Body of pancreas (tissue), 4 donors: ENCODE data around the gene LINS1. TPM values are rescaled to one million over a fixed set of nuclear protein-coding genes. Genes with fewer than 3 reads are reported as not detected.

Experiments used
- ATAC-seq: fragments of 150-250 bp; one replicate; pipeline ENCODE4 v1.9.1; 2016
- DNase-seq, 4 donors: peaks; one replicate each; pipeline ENCODE4 v3.0.0-alpha.2; 2019
- H3K27ac ChIP-seq, 4 donors: fragments of 200-600 bp; sonication (generic); 1 replicate in 3 of 4; 2 replicates in 1 of 4; pipeline versions ENCODE4 v1.5.1 to v1.6.1; 2016 to 2019; ENCODE audit warnings: mild to moderate bottlenecking in 1 of 4, mixed read lengths in 1 of 4, moderate library complexity in 1 of 4
- H3K27me3 ChIP-seq, 2 donors: fragments of 200-600 bp; sonication (generic); one replicate each; pipeline ENCODE4 v1.6.0; 2016; ENCODE audit warnings: mild to moderate bottlenecking in 1 of 2
- H3K36me3 ChIP-seq, 2 donors: fragments of 200-600 bp; sonication (generic); replicated peaks in 1 of 2; 2 replicates each; pipeline ENCODE4 v1.5.1; 2016; ENCODE audit warnings: low read depth in 2 of 2; ENCODE audit not compliant: insufficient read depth in 1 of 2
- H3K4me1 ChIP-seq: fragments of 200-600 bp; sonication (generic); one replicate; pipeline ENCODE4 v1.6.0; 2016
- H3K4me3 ChIP-seq, 2 donors: fragments of 200-600 bp; sonication (generic); 1 replicate in 1 of 2; 2 replicates in 1 of 2; pipeline ENCODE4 v1.5.1; 2016 to 2019
- H3K9me3 ChIP-seq, 3 donors: fragments of 200-600 bp; sonication (generic); 1 replicate in 2 of 3; 2 replicates in 1 of 3; pipeline ENCODE4 v1.5.1; 2016
- CTCF ChIP-seq, 7 experiments: fragments of 450-650 bp in 4 of 7; fragments of 200-600 bp in 3 of 7; sonication (generic) in 3 of 7; IDR thresholded peaks; one replicate each; pipeline ENCODE4 v1.5.1; 2016 to 2019; ENCODE audit warnings: antibody characterized with exemption in 7 of 7
- POLR2A ChIP-seq, 3 donors: fragments of 450-650 bp; IDR thresholded peaks; one replicate each; pipeline ENCODE4 v1.6.1; 2016; ENCODE audit warnings: antibody characterized with exemption in 3 of 3, mild to moderate bottlenecking in 2 of 3
- WGBS, 2 donors: methylation state at CpG; one replicate each; pipeline ENCODE4 v1.1.5; 2017; 5-methylcytosine and 5-hydroxymethylcytosine counted together
- intact Hi-C: fragments of 100-400 bp; cut with DNase I; formaldehyde crosslinking; loops from one replicate; pipeline ENCODE4 v1.15.1; 2023
- total RNA-seq, 2 donors: library from RNA; depleted of rRNA; stranded (reverse); fragments of >200 nt; gene quantifications; one replicate each; pipeline ENCODE4 v1.1.0, GENCODE V29; 2016

Gene LINS1
- total RNA-seq, 2 donors from 2014 or later = 7.0 to 18.1 TPM

- no peak overlapping the region for H3K27ac ChIP-seq
- intact Hi-C loops = no loop called here
- ATAC-seq (no peak), DNase-seq (no peak)
- 87 to 88% methylated on average over 2 of the region's 2 CpGs for WGBS, 2 donors
- no peak overlapping the region for H3K4me3 ChIP-seq
- no peak for TF ChIP-seq POLR2A (IDR thresholded peaks at IDR 0.05)
- no peak for TF ChIP-seq CTCF (IDR thresholded peaks at IDR 0.05)
- peaks cover 0 to 4% of the 10 kb centered on the region in 2 donors for H3K36me3 ChIP-seq
- H3K9me3 ChIP-seq = no peaks in the 10 kb centered on the region
- no peaks in the 10 kb centered on the region for H3K27me3 ChIP-seq
- H3K4me1 ChIP-seq = no peaks in the 10 kb centered on the region
These were observed 12.4 kb upstream of the LINS1 start for GRCh38 chr15:100614336-100614735.

DNA sequence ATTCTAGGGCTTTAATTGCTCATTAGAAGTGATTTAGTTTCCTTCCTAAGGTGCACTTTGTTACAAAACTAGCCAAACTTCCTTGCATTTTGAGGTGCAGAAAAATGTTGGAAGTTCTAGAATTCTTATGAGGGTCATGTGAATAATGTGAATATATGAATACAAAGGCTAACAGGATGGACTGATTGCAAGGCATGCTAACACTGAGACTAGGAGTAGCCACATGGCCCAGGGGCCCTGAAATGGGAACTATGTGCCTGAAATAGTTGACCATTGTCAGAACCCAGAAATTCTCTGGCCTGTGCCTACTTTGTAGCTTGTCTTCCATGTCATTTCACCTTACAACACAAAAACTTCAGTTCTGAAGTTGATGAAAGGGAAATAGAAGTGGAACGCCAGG is 11.2 kb upstream of the LINS1 start:
- intact Hi-C loops = no loop called here
- Histone ChIP-seq H3K4me3 (no peak overlapping the region), H3K4me1 (no peaks in the 10 kb centered on the region), H3K27ac (no peak overlapping the region), H3K27me3 (no peaks in the 10 kb centered on the region), H3K36me3 (peaks cover 0 to 4% of the 10 kb centered on the region in 2 donors), H3K9me3 (no peaks in the 10 kb centered on the region)
- WGBS, 2 donors = 86 to 93% methylated on average over 1 of the region's 1 CpG
- no peak for ATAC-seq
- no peak for DNase-seq
- TF ChIP-seq POLR2A (IDR thresholded peaks at IDR 0.05) (no peak), CTCF (IDR thresholded peaks at IDR 0.05) (no peak)

DNA sequence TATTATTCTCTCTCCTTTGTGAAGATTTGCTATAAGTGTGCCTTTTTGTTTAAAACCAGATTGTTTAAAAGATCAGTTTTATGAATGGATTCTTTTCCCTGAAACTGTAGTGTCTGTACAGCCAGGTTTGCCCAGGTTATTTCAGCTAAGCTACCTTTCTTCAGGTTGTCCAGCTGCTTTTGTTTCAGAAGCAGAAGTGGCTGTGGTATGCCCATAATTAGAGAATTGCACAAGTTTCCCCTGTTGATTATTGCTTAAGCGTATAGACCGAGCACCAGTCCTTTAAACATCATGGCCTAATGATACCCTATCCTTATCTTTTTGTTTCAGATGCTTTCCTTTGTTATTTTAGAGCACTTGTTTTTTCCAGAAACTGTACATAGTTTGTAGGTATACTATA is 10.6 kb upstream of the LINS1 start:
- H3K36me3 ChIP-seq = peaks cover 0 to 4% of the 10 kb centered on the region in 2 donors

GRCh38 chr15:100602823-100603393 is 924 bp upstream of the LINS1 start:
- intact Hi-C loops = no loop called here
- 0 to 1% methylated on average over 8 to 16 of the region's 16 CpGs for WGBS, 2 donors
- H3K4me1 ChIP-seq = peaks cover 35% of the 10 kb centered on the region
- TF ChIP-seq POLR2A (IDR thresholded peaks at IDR 0.05) = no peak
- TF ChIP-seq CTCF (IDR thresholded peaks at IDR 0.05) = no peak
- H3K27me3 ChIP-seq = no peaks in the 10 kb centered on the region
- ATAC-seq = no peak
- DNase-seq = peak in 2 of 4 donors; percentile 10 to 12
- H3K9me3 ChIP-seq = no peaks in the 10 kb centered on the region
- peak overlapping the region; percentile 81 to 99 for H3K4me3 ChIP-seq
- H3K27ac ChIP-seq = peak overlapping the region; percentile 60 to 87 (median 70)
- no peaks in the 10 kb centered on the region for H3K36me3 ChIP-seq

More for the DNA sequence above, 10.6 kb upstream of the LINS1 start:
- Histone ChIP-seq H3K27ac (no peak overlapping the region), H3K27me3 (no peaks in the 10 kb centered on the region), H3K4me3 (no peak overlapping the region), H3K9me3 (no peaks in the 10 kb centered on the region), H3K4me1 (no peaks in the 10 kb centered on the region)
- intact Hi-C loops = no loop called here
- ATAC-seq (no peak), DNase-seq (no peak)
- 80 to 90% methylated on average over 2 of the region's 2 CpGs for WGBS, 2 donors
- TF ChIP-seq POLR2A (IDR thresholded peaks at IDR 0.05) (no peak), CTCF (IDR thresholded peaks at IDR 0.05) (no peak)

DNA sequence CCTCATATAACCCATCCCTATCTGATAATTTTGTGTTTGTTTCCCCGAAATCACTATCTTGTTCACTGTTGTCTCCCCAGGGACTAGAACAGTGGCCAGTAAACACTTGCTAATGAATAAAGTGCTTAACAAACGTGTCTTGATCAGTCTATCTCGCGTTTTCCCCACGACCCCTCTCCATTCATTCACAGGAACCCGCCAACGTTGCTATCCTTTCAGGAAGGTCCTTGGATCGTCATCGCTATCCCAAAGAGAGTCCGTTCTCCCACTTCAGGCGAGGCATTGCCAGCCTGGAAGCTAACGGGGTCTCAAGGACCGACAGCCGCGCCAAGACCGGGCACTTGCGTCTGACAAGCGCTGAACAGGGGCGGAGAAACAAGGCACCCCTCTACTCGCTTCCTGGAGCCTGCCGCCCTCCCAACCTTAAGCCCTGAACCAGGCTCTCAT is 344 bp downstream of the LINS1 start:
- H3K9me3 ChIP-seq = no peaks in the 10 kb centered on the region
- intact Hi-C loops = no loop called here
- no peak for TF ChIP-seq POLR2A (IDR thresholded peaks at IDR 0.05)
- no peak for TF ChIP-seq CTCF (IDR thresholded peaks at IDR 0.05)
- WGBS, 2 donors = 0% methylated on average over 18 to 21 of the region's 21 CpGs
- peak; percentile 2 for ATAC-seq
- peak overlapping the region; percentile 63 to 81 (median 70) for H3K27ac ChIP-seq
- H3K4me1 ChIP-seq = peaks cover 37% of the 10 kb centered on the region
- H3K4me3 ChIP-seq = peak overlapping the region; percentile 81 to 94
- no peaks in the 10 kb centered on the region for H3K36me3 ChIP-seq
- DNase-seq = no peak
- H3K27me3 ChIP-seq = no peaks in the 10 kb centered on the region
